A549 treated with AZD9567 at 1 μM for 4 hours (cell line): ENCODE results near the gene TBATA. TPM values are rescaled to one million over a fixed set of nuclear protein-coding genes. Genes with fewer than 3 reads are reported as not detected.

Experiments used
- total RNA-seq: library from RNA; stranded (reverse); fragments of 200-300 nt; extraction: Qiagen RNA extraction; gene quantifications from 5 replicates; pipeline ENCODE4 v1.2.3, GENCODE V29; 2022; ENCODE audit not compliant: insufficient read depth

TBATA gene, protein sequence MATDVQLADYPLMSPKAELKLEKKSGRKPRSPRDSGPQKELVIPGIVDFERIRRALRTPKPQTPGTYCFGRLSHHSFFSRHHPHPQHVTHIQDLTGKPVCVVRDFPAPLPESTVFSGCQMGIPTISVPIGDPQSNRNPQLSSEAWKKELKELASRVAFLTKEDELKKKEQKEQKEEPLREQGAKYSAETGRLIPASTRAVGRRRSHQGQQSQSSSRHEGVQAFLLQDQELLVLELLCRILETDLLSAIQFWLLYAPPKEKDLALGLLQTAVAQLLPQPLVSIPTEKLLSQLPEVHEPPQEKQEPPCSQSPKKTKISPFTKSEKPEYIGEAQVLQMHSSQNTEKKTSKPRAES
- total RNA-seq: not detected in 5 replicates

DNA sequence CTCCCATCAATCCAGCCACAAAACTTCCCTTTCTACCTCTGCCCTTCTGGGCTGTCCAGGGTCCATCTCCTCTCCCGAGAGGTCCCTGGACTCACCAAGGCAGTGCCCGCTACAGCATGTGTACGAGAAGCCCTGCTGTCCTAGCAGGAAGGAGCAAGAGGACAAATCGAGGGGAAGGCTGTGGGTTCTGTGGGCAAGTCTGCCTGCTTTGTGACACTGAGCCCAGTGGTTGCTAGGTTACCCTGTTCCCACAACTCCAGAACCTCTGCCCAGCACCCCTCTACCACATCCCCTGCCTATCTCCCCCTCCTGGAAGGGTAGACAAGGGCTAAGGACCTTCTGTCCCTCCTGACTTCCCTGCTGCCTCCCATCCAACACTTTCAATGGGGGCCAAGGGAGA lies at the start of gene TBATA:
Gene TBATA (minus strand): TSS at position 188 of the 400 bp plus-strand sequence. CDS start 1,998 bp downstream, outside the sequence.

DNA sequence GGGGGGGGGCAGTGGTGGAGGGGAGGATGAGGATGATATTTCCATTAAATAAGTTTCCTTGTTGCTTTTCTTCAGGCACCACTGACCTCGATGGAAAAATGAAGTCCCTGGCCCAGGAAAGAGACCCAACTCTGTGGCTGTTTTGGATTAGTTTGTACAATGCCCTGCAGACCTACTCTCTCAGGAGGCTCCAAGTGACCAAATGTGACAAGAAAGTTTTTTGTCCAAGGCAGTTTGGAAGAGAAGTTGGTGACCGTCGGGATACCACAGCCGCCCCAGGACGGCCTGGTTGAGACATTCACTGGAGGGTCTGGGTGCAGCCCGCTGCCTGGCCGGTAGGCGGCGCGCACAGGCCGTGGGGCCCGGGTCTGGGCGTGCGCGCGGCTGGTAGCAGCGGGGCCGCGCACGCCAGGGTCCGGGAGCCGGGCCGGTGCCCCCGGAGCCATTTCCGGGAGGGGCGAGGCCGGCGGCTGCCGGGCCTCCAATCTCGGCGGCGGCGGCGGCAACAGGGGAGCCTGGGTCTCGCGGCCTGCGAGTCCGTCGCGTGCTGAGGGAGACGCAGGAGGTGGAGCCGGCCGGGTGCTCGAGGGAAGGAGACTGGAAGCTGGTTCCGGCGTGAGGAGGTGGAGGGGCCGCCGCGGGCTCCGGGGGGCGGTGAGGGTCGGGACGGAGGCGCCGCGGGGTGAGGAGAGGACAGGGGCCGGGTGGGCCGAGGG lies 30.5 kb upstream of the TBATA start, which contains the start of gene SGPL1:
Gene SGPL1 (plus strand): TSS at position 445 of the 716 bp plus-strand sequence. CDS start 906 bp downstream, outside the sequence.

Other genes starting within 250 kb of the TBATA start
- not detected in 5 replicates for gene PRF1, start 182.6 kb downstream of the TBATA start, total RNA-seq
- 0.12 to 0.13 TPM (median 0.13 TPM) in 4 of 5 replicates, not detected in the other for gene ADAMTS14, start 112.9 kb downstream of the TBATA start, total RNA-seq
- 25.7 to 36.7 TPM (median 25.9 TPM) in 5 replicates for gene SGPL1, start 30.6 kb upstream of the TBATA start, total RNA-seq
- 193 to 257 TPM (median 235 TPM) in 5 replicates for gene PCBD1, start 103.2 kb upstream of the TBATA start, total RNA-seq